ENCODE results near the gene PDZD2. TPM values are rescaled to one million over a fixed set of nuclear protein-coding genes. Genes with fewer than 3 reads are reported as not detected.

PDZD2 gene
- total RNA-seq, 3 donors from 2014 or later = 1.8 to 10.1 (median 2.1) TPM

- no peak for TF ChIP-seq CTCF (IDR thresholded peaks at IDR 0.05)
- Histone ChIP-seq H3K36me3 (ENCODE audit: low read depth) (no peaks in the 10 kb centered on the region), H3K4me1 (ENCODE audit: low read depth) (no peaks in the 10 kb centered on the region), H3K4me3 (no peak overlapping the region), H3K9me3 (no peaks in the 10 kb centered on the region)
- intact Hi-C loops (cut with DNase I, micrococcal nuclease) = no loop called here
- DNase-seq (no peak), ATAC-seq (peak; percentile 10)
Observed at GRCh38 chr5:32017692-32018367, 378.9 kb downstream of the PDZD2 start.

GRCh38 chr5:32018476-32019436 is 379.8 kb downstream of the PDZD2 start:
- intact Hi-C loops (cut with DNase I, micrococcal nuclease) = no loop called here
- Histone ChIP-seq H3K4me3 (no peak overlapping the region), H3K9me3 (no peaks in the 10 kb centered on the region), H3K4me1 (ENCODE audit: low read depth) (no peaks in the 10 kb centered on the region), H3K36me3 (ENCODE audit: low read depth) (no peaks in the 10 kb centered on the region)
- DNase-seq (no peak), ATAC-seq (peak; percentile 11)
- TF ChIP-seq CTCF (IDR thresholded peaks at IDR 0.05) = no peak

- ATAC-seq = no peak
- TF ChIP-seq CTCF (IDR thresholded peaks at IDR 0.05) = no peak
- Histone ChIP-seq H3K9me3 (no peaks in the 10 kb centered on the region), H3K36me3 (ENCODE audit: low read depth) (no peaks in the 10 kb centered on the region), H3K4me1 (ENCODE audit: low read depth) (no peaks in the 10 kb centered on the region), H3K4me3 (no peak overlapping the region)
- intact Hi-C loops (cut with DNase I, micrococcal nuclease) = no loop called here
- DNase-seq = no peak
Observed at GRCh38 chr5:32020271-32020670, 381.3 kb downstream of the PDZD2 start.

- TF ChIP-seq CTCF (IDR thresholded peaks at IDR 0.05) = no peak
- H3K9me3 ChIP-seq = no peaks in the 10 kb centered on the region
- ATAC-seq (no peak), DNase-seq (no peak)
- intact Hi-C loops (cut with DNase I, micrococcal nuclease) = no loop called here
- no peaks in the 10 kb centered on the region for H3K4me1 ChIP-seq (ENCODE audit: low read depth)
- H3K4me3 ChIP-seq = no peak overlapping the region
- no peaks in the 10 kb centered on the region for H3K36me3 ChIP-seq (ENCODE audit: low read depth)
Observed at GRCh38 chr5:32020946-32021345, 382.0 kb downstream of the PDZD2 start.

GRCh38 chr5:32021771-32022170 is 382.8 kb downstream of the PDZD2 start:
- H3K4me3 ChIP-seq = no peak overlapping the region
- no peaks in the 10 kb centered on the region for H3K4me1 ChIP-seq (ENCODE audit: low read depth)
- ATAC-seq = no peak
- no peaks in the 10 kb centered on the region for H3K9me3 ChIP-seq
- intact Hi-C loops (cut with DNase I, micrococcal nuclease) = no loop called here
- H3K36me3 ChIP-seq (ENCODE audit: low read depth) = no peaks in the 10 kb centered on the region
- no peak for DNase-seq
- no peak for TF ChIP-seq CTCF (IDR thresholded peaks at IDR 0.05)
